GM12874 (cell line): ENCODE data around the gene PODN.

Experiments
- TF ChIP-seq, protein P1 (sequence below): IDR thresholded peaks from 2 replicates; pipeline ENCODE4 v1.5.1; 2011; ENCODE audit warnings: low read depth, mild to moderate bottlenecking, control low read depth, low read length, moderate library complexity; ENCODE audit not compliant: insufficient read depth

Gene PODN

DNA sequence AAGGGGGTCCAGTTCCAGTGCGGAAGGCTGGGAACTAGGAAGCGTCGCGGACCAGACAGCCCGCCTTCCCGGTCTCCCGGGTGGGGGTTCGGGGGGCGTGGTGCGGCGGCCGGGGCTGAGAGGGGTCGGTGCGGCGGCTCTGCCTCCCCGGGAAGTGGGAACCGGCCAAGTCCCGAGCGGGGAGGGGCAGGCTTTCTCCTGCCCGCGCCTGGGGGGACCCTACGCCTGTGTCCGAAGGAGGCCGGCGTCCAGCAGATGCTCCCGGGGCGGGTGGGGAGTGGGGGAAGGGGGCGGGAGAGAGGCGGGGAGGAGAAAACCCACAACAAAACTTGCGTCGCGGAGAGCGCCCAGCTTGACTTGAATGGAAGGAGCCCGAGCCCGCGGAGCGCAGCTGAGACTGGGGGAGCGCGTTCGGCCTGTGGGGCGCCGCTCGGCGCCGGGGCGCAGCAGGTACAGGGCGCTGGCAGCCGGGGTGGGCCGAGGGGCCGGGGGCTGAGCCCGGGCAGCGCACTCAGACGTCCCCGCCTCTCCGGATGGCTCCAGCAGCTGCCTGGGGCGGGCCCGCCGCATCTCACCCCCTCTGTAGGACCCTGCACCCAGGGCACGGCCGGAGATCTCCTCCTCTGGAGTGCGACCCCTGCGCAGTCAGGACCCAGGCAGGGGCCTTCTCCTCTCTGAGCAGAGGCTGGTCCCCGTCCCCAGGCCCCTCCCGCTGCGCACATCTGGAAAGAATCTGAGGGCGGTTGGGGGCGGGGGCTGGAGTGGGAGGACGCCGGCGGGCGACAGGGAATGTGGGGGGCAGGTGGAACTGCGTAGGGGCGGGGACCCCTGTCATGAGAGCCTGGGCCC, at the start of gene PODN:
Gene PODN, plus strand, starts transcription at position 355 of the 849 bp plus-strand sequence. CDS start 7,643 bp downstream, outside the sequence.
- TF ChIP-seq, protein P1, sequence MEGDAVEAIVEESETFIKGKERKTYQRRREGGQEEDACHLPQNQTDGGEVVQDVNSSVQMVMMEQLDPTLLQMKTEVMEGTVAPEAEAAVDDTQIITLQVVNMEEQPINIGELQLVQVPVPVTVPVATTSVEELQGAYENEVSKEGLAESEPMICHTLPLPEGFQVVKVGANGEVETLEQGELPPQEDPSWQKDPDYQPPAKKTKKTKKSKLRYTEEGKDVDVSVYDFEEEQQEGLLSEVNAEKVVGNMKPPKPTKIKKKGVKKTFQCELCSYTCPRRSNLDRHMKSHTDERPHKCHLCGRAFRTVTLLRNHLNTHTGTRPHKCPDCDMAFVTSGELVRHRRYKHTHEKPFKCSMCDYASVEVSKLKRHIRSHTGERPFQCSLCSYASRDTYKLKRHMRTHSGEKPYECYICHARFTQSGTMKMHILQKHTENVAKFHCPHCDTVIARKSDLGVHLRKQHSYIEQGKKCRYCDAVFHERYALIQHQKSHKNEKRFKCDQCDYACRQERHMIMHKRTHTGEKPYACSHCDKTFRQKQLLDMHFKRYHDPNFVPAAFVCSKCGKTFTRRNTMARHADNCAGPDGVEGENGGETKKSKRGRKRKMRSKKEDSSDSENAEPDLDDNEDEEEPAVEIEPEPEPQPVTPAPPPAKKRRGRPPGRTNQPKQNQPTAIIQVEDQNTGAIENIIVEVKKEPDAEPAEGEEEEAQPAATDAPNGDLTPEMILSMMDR: no peak

DNA sequence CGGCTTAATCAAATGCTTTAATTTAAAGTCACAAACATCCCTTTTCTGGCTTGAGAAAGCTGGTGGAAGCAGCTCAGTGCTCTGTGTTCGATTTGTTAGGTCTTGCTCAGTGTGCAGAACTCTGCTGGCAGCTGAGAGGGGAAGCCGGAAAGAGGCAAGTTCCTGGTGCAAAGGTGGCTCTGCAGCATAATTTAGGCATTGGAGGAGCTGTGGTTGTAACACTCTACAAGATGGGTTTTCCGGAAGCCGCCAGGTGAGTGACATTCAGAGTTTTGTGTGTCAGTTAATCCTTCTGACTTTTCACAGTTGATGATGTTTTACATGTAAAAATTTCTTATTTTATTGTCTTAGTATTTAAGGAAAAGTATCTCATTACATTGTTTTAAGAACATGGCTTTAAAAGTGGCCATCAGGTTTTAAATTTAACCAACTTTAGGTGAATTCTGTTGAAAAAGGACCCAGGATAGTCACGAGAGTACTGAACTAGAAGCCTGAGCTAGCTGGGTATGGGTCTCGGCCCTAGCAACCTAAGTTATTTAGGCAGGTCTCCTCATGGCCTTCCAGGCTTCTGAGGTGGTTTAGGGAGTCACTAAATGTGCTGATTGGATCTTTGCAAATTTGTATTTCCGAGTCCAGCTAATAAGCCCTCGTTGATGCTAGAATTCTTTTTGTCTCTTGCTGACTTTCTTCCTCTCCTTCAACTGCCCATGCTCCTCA, 47.1 kb upstream of the PODN start:
- TF ChIP-seq, protein P1: no peak

DNA sequence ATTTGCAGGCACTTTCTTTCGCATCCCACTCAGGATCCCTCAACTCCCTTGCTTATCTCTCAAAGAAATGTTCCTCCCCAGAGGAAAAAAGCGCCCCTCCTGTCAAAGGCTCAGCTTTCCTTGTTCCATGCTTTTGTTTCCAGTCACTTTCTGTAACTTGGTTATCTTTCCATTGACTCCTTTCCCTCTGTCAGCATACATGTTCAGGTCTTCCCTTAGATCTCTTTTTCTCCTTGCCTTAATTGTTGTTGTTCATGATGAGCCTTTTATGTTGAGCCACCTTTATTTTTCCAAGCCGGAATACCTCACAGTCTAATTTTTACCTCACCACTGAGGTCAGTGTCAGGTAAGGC, 46.5 kb upstream of the PODN start:
- TF ChIP-seq, protein P1: no peak

- TF ChIP-seq, protein P1: no peak
These were observed 45.3 kb upstream of the PODN start for GRCh38 chr1:53016705-53017104.

DNA sequence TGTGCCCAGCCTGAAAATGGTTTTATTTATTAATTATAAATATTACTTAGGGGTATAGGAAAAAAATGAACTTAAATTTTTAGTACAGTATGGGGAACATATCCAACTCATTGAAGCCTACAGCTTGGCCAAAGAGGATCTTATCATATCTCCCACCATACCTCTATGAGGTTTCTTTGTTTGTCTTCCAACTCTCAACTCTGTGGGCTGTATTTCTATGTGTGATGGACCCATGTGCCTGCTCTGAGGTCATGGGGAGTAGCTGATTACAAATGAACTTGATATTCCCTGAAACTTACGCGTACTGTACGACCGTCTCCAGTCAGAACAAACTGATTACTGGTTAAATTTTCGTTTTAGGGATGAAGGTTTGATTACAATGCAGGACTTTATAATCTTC, 41.4 kb upstream of the PODN start:
- TF ChIP-seq, protein P1: no peak

DNA sequence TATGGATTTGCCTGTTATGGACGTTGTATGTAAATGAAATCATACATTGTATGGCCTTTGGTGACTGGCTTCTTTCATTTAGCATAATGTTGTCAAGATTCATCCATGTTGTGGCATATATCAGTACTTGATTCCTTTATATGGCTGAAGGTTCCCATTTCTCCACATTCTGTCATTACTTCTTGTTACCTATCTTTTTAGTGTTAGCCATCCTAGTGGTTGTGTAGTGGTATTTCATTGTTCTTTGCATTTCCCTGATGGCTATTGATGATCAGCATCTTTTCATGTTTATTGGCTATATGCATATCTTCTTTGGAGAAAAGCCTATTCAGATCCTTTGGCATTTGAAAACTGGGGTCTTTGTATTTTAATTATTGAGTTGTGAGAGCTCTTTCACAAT, 39.8 kb upstream of the PODN start:
- TF ChIP-seq, protein P1: no peak

DNA sequence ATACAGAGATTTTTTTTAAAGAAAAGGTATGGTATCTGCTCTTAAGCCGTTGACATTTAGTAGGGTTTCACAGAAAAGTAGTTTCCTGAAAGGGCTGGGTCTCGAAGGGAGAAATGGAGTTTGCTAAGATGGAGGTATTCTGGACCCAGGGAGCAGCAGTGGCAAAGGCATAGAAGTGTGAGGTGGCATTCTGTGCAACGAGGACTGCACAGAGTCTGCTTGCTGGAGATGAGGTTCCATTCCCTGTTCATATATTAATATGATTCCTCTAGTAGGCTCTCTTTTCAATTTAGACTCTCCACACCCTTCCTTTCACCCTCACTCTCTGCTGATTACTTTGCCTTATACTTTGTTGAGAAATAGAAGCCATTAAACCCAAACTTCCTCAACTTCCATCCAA, 38.5 kb upstream of the PODN start:
- TF ChIP-seq, protein P1: no peak
